GM12878 (cell line): Measurements from ENCODE around the gene MRPL36. TPM values are rescaled to one million over a fixed set of nuclear protein-coding genes. Genes with fewer than 3 reads are reported as not detected.

Experiments
- ATAC-seq: fragments of 200-7000 bp; cut with Tn5 transposase; 3 replicates; pipeline ENCODE4 v1.9.1; 2020; ENCODE audit warnings: mild to moderate bottlenecking, moderate library complexity
- Bru-seq: library from RNA; stranded (reverse); fragments of 400-500 nt; gene quantifications from one replicate; lab custom pipeline; 2021; lab: Mats Ljungman, UMichigan
- BruChase-seq, 2 experiments: library from RNA; stranded (reverse); fragments of 400-500 nt; gene quantifications; one replicate each; lab custom pipeline; 2021; lab: Mats Ljungman, UMichigan
- BruUV-seq: library from RNA; stranded (reverse); fragments of 400-500 nt; replicated peaks from 2 replicates; lab custom pipeline; 2021; lab: Mats Ljungman, UMichigan
- CTCF ChIA-PET: fragments of 300-600 bp; sonication (Branson Sonifier 250); formaldehyde crosslinking; extraction: SDS; loops from one replicate; lab custom pipeline; 2021; ENCODE audit warnings: inconsistent platforms; lab: Yijun Ruan, JAX
- POLR2A ChIA-PET: fragments of 350-600 bp; formaldehyde crosslinking; extraction: SDS; loops from one replicate; lab custom pipeline; 2021; ENCODE audit warnings: inconsistent platforms; lab: Charles Lee
- RAD21 ChIA-PET: fragments of 300-600 bp; sonication (Branson Sonifier 250); formaldehyde crosslinking; loops from one replicate; lab custom pipeline; 2023; ENCODE audit warnings: antibody characterized with exemption; ENCODE audit not compliant: unreplicated experiment; lab: Charles Lee
- SMC1A ChIA-PET: fragments of 300-600 bp; sonication (Branson Sonifier 250); formaldehyde crosslinking; loops from one replicate; lab custom pipeline; 2023; ENCODE audit not compliant: unreplicated experiment, uncharacterized antibody; lab: Charles Lee
- DNase-seq: peaks from one replicate; pipeline ENCODE4 v3.0.0-alpha.2; 2011; ENCODE audit warnings: low read depth, low spot score
- FAIRE-seq: peaks from 3 replicates; lab custom pipeline; 2011; peaks lifted over from hg19 to GRCh38; lab: Jason Lieb, UNC
- H2AFZ ChIP-seq: 2 replicates; pipeline ENCODE4 v1.6.0; 2011; ENCODE audit warnings: low read depth, low read length, control low read depth; ENCODE audit not compliant: control insufficient read depth
- H3K27ac ChIP-seq: 2 replicates; pipeline ENCODE4 v1.5.1; 2011; ENCODE audit warnings: control low read depth; ENCODE audit not compliant: control insufficient read depth, insufficient read depth
- H3K27me3 ChIP-seq, 2 experiments: replicated peaks in 1 of 2; 2 replicates each; pipeline versions ENCODE4 v1.6.0 to v1.6.1; 2011; ENCODE audit warnings: low read length in 1 of 2; ENCODE audit not compliant: control insufficient read depth in 2 of 2, insufficient read depth in 2 of 2
- H3K36me3 ChIP-seq, 2 experiments: 2 replicates each; pipeline ENCODE4 v1.5.1; 2011; ENCODE audit warnings: low read length in 1 of 2; ENCODE audit not compliant: control insufficient read depth in 2 of 2, insufficient read depth in 2 of 2
- H3K4me1 ChIP-seq: 2 replicates; pipeline ENCODE4 v1.6.1; 2011; ENCODE audit warnings: mild to moderate bottlenecking, low read length, moderate library complexity, mixed read lengths; ENCODE audit not compliant: control insufficient read depth, insufficient read depth
- H3K4me2 ChIP-seq: 2 replicates; pipeline ENCODE4 v1.6.0; 2011; ENCODE audit warnings: control low read depth; ENCODE audit not compliant: control insufficient read depth, insufficient read depth
- H3K4me3 ChIP-seq: fragments of 200-600 bp; sonication (generic); 2 replicates; pipeline ENCODE4 v1.5.1; 2016
- H3K79me2 ChIP-seq: 2 replicates; pipeline ENCODE4 v1.6.0; 2011; ENCODE audit warnings: low read length; ENCODE audit not compliant: control insufficient read depth, insufficient read depth
- H3K9ac ChIP-seq: 2 replicates; pipeline ENCODE4 v1.8.0; 2011; ENCODE audit warnings: low read length, control low read depth, mixed read lengths; ENCODE audit not compliant: control insufficient read depth, insufficient read depth
- H3K9me3 ChIP-seq: replicated peaks from 3 replicates; pipeline ENCODE4 v1.5.1; 2011; ENCODE audit warnings: mild to moderate bottlenecking, low read length; ENCODE audit not compliant: control insufficient read depth, insufficient read depth
- H4K20me1 ChIP-seq: 2 replicates; pipeline ENCODE4 v1.6.0; 2011; ENCODE audit not compliant: control insufficient read depth, insufficient read depth
- CTCF ChIP-seq, 3 experiments: IDR thresholded peaks in 2 of 3; conservative IDR thresholded peaks in 1 of 3; 2 replicates each; pipeline ENCODE4 v1.5.1; 2011; ENCODE audit warnings: low read depth in 3 of 3, low read length in 3 of 3, mild to moderate bottlenecking in 3 of 3, control low read depth in 2 of 3, moderate library complexity in 2 of 3, inconsistent platforms in 1 of 3, mixed read lengths in 1 of 3; ENCODE audit not compliant: control insufficient read depth in 2 of 3, insufficient read depth in 1 of 3; ENCODE audit errors: extremely low read depth in 1 of 3
- GABPA ChIP-seq: IDR thresholded peaks from 2 replicates; pipeline ENCODE4 v1.6.1; 2014; ENCODE audit warnings: antibody characterized with exemption, low read depth, mild to moderate bottlenecking, inconsistent platforms
- IKZF1 ChIP-seq: fragments of 450-650 bp; conservative IDR thresholded peaks from 2 replicates; pipeline ENCODE4 v1.6.1; 2017; ENCODE audit warnings: antibody characterized with exemption, mild to moderate bottlenecking
- REST ChIP-seq: IDR thresholded peaks from 2 replicates; pipeline ENCODE4 v1.6.1; 2012; ENCODE audit warnings: mild to moderate bottlenecking, low read depth, low read length
- ZBTB4 ChIP-seq: fragments of 450-650 bp; formaldehyde crosslinking; IDR thresholded peaks from 2 replicates; pipeline ENCODE4 v1.4.0; 2022; ENCODE audit warnings: mild to moderate bottlenecking, moderate library complexity
- WGBS: methylation state at CpG from one replicate; pipeline ENCODE4 v1.1.6; 2016; ENCODE audit warnings: low lambda C conversion rate; ENCODE audit not compliant: insufficient replicate concordance, insufficient coverage; ENCODE audit errors: missing lambda C conversion rate; 5-methylcytosine and 5-hydroxymethylcytosine counted together
- in situ Hi-C: fragments of 300-500 bp; cut with MboI; formaldehyde crosslinking; loops from 9 replicates; pipeline ENCODE4 v1.14.3; 2018; ENCODE audit warnings: mixed read lengths
- intact Hi-C: fragments of 100-400 bp; cut with micrococcal nuclease; formaldehyde crosslinking; loops from one replicate; pipeline ENCODE4 v1.14.2; 2022; ENCODE audit not compliant: unreplicated experiment
- long read RNA-seq, 2 experiments: library from polyadenylated mRNA; unstranded; transcript quantifications; one replicate each; pipeline ENCODE4 v2.0.0, GENCODE V29; 2019 to 2020
- polyA minus RNA-seq, 3 experiments: library from RNA; depleted of rRNA, polyadenylated mRNA; stranded (reverse); fragments of >200 nt; gene quantifications; 2 replicates each; pipeline ENCODE4 v1.2.3, GENCODE V29; 2011
- polyA plus RNA-seq, 11 experiments: library from polyadenylated mRNA; depleted of rRNA in 4 of 11; unstranded in 6 of 11; stranded (reverse) in 5 of 11; fragments of >200 nt; fragmentation: Nextera tagmentation in 4 of 11; fragmentation: Illumina TruSeq in 1 of 11; extraction: Ambion mirVana in 4 of 11; extraction: Trizol in 1 of 11; gene quantifications; 1 replicate in 1 of 11; 2 replicates in 10 of 11; pipeline versions ENCODE4 v1.2.1 to v1.2.3, GENCODE V29; 2011 to 2016; ENCODE audit warnings: inconsistent platforms in 2 of 11, missing spikeins in 2 of 11, low read depth in 1 of 11
- total RNA-seq, 4 experiments: library from RNA; depleted of rRNA in 3 of 4; stranded (reverse); fragments of >200 nt in 3 of 4; fragmentation: Illumina TruSeq in 1 of 4; extraction: Trizol in 1 of 4; gene quantifications; 2 replicates each; pipeline versions ENCODE4 v1.2.1 to v1.2.3, GENCODE V29; 2013 to 2021

Gene MRPL36
- total RNA-seq (2013; cell fraction: nucleolus; rRNA removed): 10.8 and 11.5 TPM in 2 replicates
- total RNA-seq (2014; rRNA removed) (106 and 109 TPM in 2 replicates), total RNA-seq (2014; rRNA removed; fragmentation: Illumina TruSeq; extraction: Trizol) (86.8 and 103 TPM in 2 replicates), total RNA-seq (2021) (89.2 and 95.9 TPM in 2 replicates), polyA plus RNA-seq (2011; rRNA removed) (93.2 and 130 TPM in 2 replicates), polyA plus RNA-seq (2014; fragmentation: Illumina TruSeq; extraction: Trizol) (47.1 and 105 TPM in 2 replicates), polyA plus RNA-seq (2014; fragmentation: Nextera tagmentation; extraction: Ambion mirVana) (100 to 1,000 TPM; 510 to 559 TPM), polyA plus RNA-seq (2014; rRNA removed) (156 and 175 TPM in 2 replicates), polyA plus RNA-seq (2016; fragmentation: Nextera tagmentation; extraction: Ambion mirVana) (100 to 1,000 TPM; 219 to 221 TPM), polyA minus RNA-seq (2011; rRNA and poly(A)+ RNA removed) (47.8 and 60.0 TPM in 2 replicates), Bru-seq, nascent RNA (percentile 70 among the genes with signal in this experiment), BruChase-seq, experiment 1, labeled RNA remaining after a 6-hour chase (percentile 69 among the genes with signal in this experiment), BruChase-seq, experiment 2, labeled RNA remaining after a 2-hour chase (percentile 72 among the genes with signal in this experiment)
- polyA plus RNA-seq (2011; ENCODE audit: low read depth): 83.9 TPM
- polyA plus RNA-seq (2011; cell fraction: cytosol; rRNA removed): 93.4 and 134 TPM in 2 replicates
- polyA plus RNA-seq (2011; cell fraction: nucleus; rRNA removed): 68.3 and 75.4 TPM in 2 replicates
- polyA plus RNA-seq (2012): 82.7 and 85.4 TPM in 2 replicates
- 21.2 and 24.9 TPM in 2 replicates for polyA minus RNA-seq (2011; cell fraction: cytosol; rRNA and poly(A)+ RNA removed)
- 29.1 and 36.6 TPM in 2 replicates for polyA minus RNA-seq (2011; cell fraction: nucleus; rRNA and poly(A)+ RNA removed)
- long read RNA-seq, experiment 1, transcript MRPL36-202 (2 exons, 610 nt): minor isoform, 17 of 68 reads
- long read RNA-seq, experiment 1, transcript MRPL36-204 (2 exons, 686 nt): major isoform, 35 of 68 reads
- long read RNA-seq, experiment 1, partial matches to known transcripts: 11 of 68 reads
- long read RNA-seq, experiment 1, other reads (novel, unspliced or antisense): 4 of 68 reads
- long read RNA-seq, experiment 2, transcript MRPL36-204 (2 exons, 686 nt): major isoform, 121 of 226 reads
- long read RNA-seq, experiment 2, transcript MRPL36-202 (2 exons, 610 nt): minor isoform, 68 of 226 reads
- long read RNA-seq, experiment 2, partial matches to known transcripts: 20 of 226 reads
- long read RNA-seq, experiment 2, other reads (novel, unspliced or antisense): 12 of 226 reads

GRCh38 chr5:1799602-1800471 lies at the start of gene MRPL36:
Gene MRPL36 (minus strand): TSS chr5:1799837. CDS start chr5:1798935, 902 bp downstream.
- Histone ChIP-seq H4K20me1 (no peaks in the 10 kb centered on the region; the same call in 1 of the 2 replicates), H3K4me1 (peaks cover 8% of the 10 kb centered on the region), H3K27ac (peak within 1 kb of the TSS; percentile 79), H3K9ac (peak within 1 kb of the TSS; percentile 91), H3K27me3 (no peaks in the 10 kb centered on the region), H2AFZ (peak within 1 kb of the TSS; percentile 76), H3K79me2 (peaks cover 71% of the 10 kb centered on the region), H3K4me2 (peak within 1 kb of the TSS; percentile 98), H3K36me3 (peaks cover 23 to 26% of the 10 kb centered on the region in 2 experiments), H3K4me3 (peak within 1 kb of the TSS; percentile 92), H3K9me3 (no peaks in the 10 kb centered on the region)
- intact Hi-C loops: loop anchor here (1.0 to 10.0 kb wide), 5 partner anchors 8 to 485 kb away; no protein-coding TSS in a partner anchor
- under 1% methylated on average over 67 of the region's 68 CpGs for WGBS
- RAD21 ChIA-PET: interaction anchor here (0.7 to 2.7 kb wide), 11 partner anchors 17 to 61 kb away, joined by 3 to 12 read pairs (median 4); no protein-coding TSS in a partner anchor
- SMC1A ChIA-PET: interaction anchor here (0.6 to 1.8 kb wide), 8 partner anchors 10 to 701 kb away, joined by 3 to 9 read pairs (median 6); no protein-coding TSS in a partner anchor
- in situ Hi-C loops: loop anchor here (5.0 kb wide), 1 partner anchor 313 kb away; no protein-coding TSS in a partner anchor
- CTCF ChIA-PET: interaction anchor here (0.9 to 4.7 kb wide), 10 partner anchors 11 to 62 kb away, joined by 3 to 21 read pairs (median 4); no protein-coding TSS in a partner anchor
- no TSS peak for BruUV-seq
- no peak for DNase-seq
- peak; percentile 82 for ATAC-seq
- POLR2A ChIA-PET: interaction anchor here (0.6 to 1.9 kb wide), 5 partner anchors 8 to 29 kb away, joined by 4 to 8 read pairs (median 6); no protein-coding TSS in a partner anchor
- peak; percentile 49 for FAIRE-seq
- TF ChIP-seq CTCF (IDR thresholded peaks at IDR 0.05 in 2 of 3, conservative IDR thresholded peaks at IDR 0.05 in 1 of 3; ENCODE audit: control insufficient read depth in 2 of 3, extremely low read depth in 1 of 3, insufficient read depth in 1 of 3, low read depth in 3 of 3, low read length in 3 of 3): 0 out of 6 replicates have a peak, but pooled peaks of 1 of the 3 experiments have one; percentile 5
- TF ChIP-seq REST: no peak
- TF ChIP-seq ZBTB4 (CRISPR knock-in tag): no peak
- peak; percentile 74 for TF ChIP-seq IKZF1
- no peak for TF ChIP-seq GABPA
